Fibroblast of gingiva (primary cell): Measurements from ENCODE around the gene PHLDA1.
A peak's percentile ranks its signal among the peaks of the same experiment; 100 is the strongest.
"Not testable (repeated sequence)": the region's sequence is repeated elsewhere in the genome, so short reads cannot be mapped to it uniquely, and the experiment has no call there.

Experiments used
- DNase-seq: peaks from one replicate; pipeline ENCODE4 v3.0.0-alpha.2; 2011; ENCODE audit warnings: low read depth

Gene PHLDA1

GRCh38 chr12:75984577-75985182 is 46.9 kb downstream of the PHLDA1 start:
- DNase-seq: no peak

- DNase-seq: not testable (repeated sequence)
Observed at GRCh38 chr12:75983851-75984250, 47.7 kb downstream of the PHLDA1 start.

- DNase-seq: no peak
Observed at GRCh38 chr12:75982979-75983660, 48.5 kb downstream of the PHLDA1 start.

- no peak for DNase-seq
Observed at GRCh38 chr12:75982169-75982564, 49.4 kb downstream of the PHLDA1 start.

- no peak for DNase-seq
Observed at GRCh38 chr12:75981247-75982168, 50.1 kb downstream of the PHLDA1 start.

- no peak for DNase-seq
Observed at GRCh38 chr12:75979181-75979580, 52.4 kb downstream of the PHLDA1 start.

GRCh38 chr12:75978677-75979076 is 52.9 kb downstream of the PHLDA1 start:
- DNase-seq: no peak

GRCh38 chr12:75977952-75978671 is 53.5 kb downstream of the PHLDA1 start:
- DNase-seq: peak; percentile 100

GRCh38 chr12:75977590-75977951 is 54.0 kb downstream of the PHLDA1 start:
- no peak for DNase-seq

- no peak for DNase-seq
Observed at GRCh38 chr12:75976913-75977312, 54.7 kb downstream of the PHLDA1 start.

- no peak for DNase-seq
Observed at GRCh38 chr12:75976113-75976512, 55.5 kb downstream of the PHLDA1 start.

- no peak for DNase-seq
Observed at GRCh38 chr12:75975702-75976101, 55.9 kb downstream of the PHLDA1 start.
